ENCODE data around the gene RBPJ.
"Not testable (repeated sequence)": the region's sequence is repeated elsewhere in the genome, so short reads cannot be mapped to it uniquely, and the experiment has no call there.

The RBPJ gene

DNA sequence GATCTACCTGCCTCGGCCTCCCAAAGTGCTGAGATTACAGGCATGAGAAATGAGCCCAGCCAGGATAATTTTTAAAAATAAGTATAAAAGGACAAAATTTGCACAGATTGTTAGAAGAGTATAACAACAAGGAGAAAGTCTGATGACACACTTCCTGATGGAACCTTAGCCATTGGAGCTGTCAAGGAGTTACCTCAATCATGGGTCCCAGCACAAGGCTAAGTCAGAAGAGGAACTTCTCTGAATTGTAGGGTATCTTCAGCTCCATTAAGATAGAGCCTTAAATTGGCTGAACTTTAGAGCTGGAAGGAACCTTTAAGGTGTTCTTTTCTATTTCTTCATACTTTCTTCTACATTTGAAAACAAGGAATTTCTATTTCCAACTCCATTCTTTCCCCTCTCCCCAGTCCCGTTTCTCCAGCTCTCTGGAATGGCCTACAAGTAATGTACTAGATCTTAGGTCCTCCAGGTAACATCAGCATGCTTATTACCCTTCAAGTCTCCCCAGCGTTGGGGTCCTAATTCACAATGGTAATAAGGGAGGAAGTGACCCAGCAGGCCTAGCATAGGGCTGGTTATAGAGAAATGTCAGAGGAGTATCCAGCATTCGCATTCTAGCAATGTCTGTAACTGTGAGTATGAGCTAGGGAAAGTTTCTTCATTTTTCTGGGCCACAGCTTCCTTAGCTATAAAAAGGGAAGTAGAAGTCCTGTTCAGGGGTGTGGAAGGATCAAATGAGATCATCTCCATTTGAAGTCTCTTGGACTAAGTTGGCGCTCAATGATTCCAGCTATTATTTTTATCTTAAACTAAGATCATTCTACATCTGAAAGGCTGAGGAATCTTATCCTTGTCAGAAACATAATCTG lies 18.5 kb upstream of the RBPJ start:
- DNase-seq (ENCODE audit: low read depth): no peak

DNA sequence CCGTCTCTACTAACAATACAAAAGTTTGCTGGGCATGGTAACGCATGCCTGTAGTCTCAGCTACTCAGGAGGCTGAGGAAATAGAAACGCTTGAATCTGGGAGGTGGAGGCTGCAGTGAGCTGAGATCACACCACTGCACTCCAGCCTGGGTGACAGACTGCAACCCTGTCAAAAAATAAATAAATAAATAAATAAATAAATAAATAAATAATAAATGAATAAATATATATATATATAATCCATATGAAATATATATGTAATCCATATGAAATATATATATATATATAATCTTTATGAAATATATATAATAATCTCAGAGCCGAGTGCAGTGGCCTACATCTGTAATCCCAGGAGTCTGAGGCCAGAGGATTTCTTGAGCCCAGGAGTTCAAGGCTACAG lies 17.8 kb upstream of the RBPJ start:
- DNase-seq (ENCODE audit: low read depth): no peak

DNA sequence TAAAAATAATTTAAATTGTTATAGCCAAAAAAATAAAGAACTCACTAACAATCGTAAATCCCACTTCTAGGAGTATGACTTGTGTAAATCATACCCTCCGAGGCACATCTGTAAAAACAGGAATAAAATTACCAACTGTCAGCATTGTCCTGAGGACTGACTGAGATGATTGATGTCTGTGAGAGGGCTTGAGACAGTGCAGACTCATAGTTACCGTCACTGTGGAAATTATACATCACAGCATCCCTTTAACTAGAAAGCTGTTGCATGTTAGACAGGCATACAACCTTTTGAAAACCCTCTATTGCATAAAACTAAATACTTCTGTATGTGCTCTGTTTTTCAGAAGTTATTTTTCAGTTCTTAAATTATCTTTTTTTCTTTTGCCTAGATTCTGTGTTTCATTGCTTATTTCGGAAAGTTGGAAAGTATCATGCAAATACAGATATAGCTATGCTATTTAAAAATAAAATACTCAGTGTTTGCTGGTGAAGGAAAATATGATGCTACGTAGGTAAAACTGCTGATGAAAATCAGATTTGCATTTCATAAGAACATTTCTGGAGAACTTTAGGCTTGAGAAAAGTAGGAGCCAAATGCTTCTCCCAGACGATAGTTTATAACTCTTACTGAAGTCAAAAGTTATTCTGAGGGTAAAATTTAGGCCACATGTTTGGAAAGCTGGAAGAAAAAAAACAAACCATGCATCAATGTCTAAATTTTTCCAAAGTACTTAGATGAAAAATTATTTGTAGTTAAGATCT lies 13.6 kb upstream of the RBPJ start:
- DNase-seq (ENCODE audit: low read depth): no peak

DNA sequence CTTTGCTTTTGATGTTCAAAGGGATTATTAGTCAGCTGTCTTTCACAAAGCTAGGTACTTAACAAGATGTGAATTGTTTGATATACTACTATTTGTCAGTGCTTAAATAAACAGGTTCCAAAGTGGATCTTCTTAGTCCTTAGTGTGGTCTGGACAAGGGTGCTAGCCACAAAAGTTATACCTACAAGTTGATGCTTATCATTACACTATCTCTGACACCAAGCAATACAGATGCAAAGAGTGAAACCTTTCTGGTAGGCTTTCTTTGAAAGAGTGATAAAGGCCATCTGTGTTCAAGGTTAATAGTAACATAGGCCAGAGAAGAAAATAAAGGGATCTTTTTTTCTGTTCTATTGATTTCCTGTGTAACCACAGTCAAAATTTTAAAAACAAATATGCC lies 12.2 kb upstream of the RBPJ start:
- DNase-seq (ENCODE audit: low read depth): no peak

DNA sequence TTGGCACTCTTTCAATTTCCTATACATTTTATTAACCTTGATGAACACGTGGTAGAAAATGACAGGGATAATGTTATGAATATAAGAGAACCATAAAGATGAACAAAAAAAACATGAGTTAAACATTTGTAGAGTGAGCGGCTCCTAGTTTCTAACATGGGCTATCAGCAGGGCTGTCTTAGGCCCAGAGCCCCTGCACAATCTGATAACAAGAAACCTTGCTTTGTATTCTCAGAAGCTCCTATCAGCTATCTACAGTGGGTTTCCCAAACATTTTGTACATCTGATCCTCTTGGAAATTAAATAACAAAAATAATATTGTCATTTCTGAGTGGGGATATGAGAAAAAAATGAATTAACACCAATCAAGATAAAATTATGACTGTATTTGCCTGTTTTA lies 10.6 kb upstream of the RBPJ start:
- no peak for DNase-seq (ENCODE audit: low read depth)

DNA sequence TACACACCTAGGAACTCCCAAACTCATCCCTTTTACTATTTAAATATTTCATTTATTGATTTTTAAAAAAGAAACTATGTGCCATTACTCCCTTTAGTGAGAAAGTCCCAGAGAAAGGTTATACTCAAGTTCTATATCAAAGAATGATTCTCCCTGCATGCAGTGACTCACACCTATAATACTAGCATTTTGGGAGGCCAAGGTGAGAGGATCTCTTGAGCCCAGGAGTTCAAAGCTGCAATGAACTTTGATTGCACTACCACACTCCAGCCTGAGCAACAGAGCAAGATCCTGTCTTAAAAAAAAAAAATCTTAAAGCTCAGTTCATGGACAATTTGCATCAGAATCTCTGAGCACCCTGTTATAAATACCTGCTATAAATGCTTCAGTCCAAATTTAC lies 9.2 kb upstream of the RBPJ start:
- DNase-seq (ENCODE audit: low read depth): no peak

DNA sequence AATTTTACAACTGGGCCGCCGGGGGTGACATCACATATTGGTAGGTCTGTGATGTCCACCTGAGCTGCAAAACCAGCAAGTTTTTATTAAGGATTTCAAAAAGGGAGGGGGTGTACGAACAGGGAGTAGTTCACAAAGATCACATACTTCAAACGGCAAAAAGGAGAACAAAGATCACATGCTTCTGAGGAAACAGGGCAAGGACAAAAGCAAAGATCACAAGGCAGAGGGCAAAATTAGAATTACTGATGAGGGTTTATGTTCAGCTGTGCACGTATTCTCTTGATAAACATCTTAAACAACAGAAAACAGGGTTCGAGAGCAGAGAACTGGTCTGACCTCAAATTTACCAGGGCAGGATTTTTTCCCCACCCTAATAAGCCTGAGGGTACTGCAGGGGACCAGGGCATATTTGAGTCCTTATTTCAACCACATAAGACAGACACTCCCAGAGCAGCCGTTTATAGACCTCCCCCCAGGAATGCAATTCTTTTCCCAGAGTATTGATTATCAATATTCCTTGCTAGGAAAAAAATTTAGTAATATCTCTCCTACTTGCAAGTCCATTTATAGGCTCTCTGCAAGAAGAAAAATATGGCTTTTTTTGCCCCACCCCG lies 5.4 kb upstream of the RBPJ start:
- DNase-seq (ENCODE audit: low read depth): not testable (repeated sequence)

DNA sequence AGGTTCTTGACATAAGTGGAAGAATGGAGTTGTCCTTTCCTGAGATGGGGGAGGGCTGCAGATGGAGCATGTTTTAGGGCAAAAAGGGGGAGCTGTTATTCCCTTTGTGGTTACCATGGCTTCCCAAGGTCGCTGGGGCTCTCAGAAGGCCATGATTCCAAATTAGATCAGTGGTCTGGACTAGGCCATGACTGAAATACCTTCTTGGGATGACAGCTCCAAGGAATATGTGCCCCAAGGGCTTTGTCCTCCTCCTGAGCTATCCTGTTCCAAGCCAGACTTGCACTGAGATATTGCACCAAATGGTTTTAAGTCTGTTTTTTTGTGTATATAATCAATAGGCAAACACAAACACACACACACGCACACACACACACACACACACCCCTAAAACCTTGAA lies 3.0 kb upstream of the RBPJ start:
- no peak for DNase-seq (ENCODE audit: low read depth)

DNA sequence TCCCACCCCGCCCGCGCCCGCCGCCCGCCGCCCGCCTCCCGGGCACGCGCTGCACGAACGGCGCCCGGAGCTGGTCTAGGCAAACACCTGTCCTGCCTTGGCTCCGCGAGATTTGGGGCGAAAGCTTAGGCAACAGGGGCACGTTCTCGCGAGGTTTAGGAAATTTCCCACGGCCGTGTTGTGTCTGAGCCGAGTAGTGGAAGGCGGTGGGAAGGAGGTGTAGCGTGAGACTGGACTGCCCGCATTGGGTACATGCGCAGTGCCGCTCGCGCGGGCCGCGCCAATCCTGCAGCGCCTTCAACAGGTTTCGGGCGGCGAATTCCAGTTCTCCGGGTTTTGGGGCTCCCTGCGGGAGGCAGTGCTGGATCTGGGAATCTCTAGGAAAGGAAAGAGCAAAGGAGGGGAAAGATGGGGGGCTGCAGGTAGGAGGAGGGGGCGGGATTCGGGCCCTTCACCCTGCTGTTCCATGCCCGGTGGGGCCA lies 1.3 kb upstream of the RBPJ start:
- DNase-seq (ENCODE audit: low read depth): peak; percentile 96

DNA sequence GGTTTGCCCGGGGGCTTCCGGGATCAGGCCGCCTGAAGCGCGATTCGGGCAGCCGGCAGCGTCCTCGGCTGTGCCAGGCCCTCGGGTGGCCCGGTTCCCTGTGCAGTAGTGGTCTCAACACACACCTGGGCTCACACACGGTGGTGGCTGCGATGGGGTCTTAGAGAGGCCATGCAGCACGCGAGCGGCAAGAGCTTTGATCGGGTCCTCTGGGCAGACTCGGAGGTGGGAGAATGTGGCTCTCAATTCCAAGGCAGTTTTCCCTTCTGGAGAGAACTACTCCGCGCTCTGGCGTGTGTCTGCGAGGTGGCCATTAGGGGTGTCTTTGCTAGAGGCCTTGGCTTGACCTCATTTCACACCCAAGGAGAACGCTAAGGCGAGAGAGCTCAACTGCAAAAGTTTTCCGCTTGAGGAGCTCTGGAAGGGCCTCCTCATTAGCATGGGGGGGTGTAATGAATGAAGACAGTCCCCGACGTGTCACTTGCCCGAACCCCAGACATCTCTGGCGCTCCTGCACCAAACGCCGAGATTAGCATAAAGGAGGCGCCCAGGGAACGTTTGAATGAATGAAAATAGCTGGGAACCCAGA lies 771 bp upstream of the RBPJ start:
- DNase-seq (ENCODE audit: low read depth): peak; percentile 38

DNA sequence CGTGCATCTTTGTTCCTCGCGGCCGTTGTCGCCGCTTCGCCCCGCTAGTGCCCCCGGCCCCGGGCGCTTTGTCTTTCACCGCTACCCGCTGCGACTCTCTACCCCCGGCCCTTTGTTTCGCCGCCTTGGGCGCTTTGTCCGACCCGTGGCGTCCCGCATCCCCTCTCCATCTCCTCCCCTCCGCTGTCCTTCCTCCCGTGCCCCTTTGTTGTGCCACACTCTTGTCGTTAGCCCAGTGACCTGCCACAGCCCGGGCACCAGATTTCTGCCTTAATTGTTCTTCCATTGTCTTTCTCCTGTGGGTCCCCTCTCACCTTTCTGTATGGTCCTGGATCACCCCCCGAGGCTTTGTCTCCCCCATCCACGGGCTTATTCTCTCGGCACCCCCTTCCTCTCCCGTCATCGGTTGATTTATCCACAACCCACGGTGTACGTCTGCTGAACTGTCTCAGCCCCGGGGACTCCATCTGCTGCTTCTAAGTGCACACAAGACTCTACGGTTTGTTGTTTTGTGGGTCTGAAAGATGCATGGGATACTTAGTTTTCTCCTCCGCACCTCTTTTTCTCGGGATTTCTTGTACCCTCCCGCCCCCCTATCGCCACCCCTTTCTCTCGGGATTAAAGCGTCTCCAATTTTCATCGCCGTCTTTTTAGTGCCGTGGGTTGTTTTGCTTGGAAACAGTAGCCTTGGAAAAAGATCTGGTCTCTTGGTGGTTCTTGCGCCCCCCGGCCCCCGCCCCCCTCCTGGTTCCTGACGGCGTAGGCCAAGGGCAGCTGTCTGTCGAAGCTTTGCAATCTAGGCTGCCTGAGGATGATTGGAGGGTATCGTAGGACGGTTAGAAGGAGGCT lies 783 bp downstream of the RBPJ start:
- DNase-seq (ENCODE audit: low read depth): peak; percentile 13

DNA sequence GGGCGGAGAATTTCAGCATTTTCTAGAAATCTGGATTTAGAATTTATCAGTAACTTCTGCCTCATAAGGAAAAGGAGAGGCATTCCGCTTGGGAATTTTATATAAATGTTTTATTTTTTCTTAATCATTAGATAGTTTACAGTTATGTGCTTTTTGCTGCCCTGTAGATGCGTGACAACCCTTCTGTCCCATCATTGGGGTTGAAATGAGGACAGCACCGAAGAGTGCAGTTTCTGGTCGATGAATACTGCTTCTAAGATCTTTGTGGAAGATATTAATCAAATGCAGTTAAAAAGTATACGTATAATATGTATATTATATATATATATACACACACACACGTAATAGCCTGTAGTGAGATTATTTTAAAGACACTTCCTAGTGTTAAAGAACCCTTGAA lies 1.5 kb downstream of the RBPJ start:
- DNase-seq (ENCODE audit: low read depth): no peak

DNA sequence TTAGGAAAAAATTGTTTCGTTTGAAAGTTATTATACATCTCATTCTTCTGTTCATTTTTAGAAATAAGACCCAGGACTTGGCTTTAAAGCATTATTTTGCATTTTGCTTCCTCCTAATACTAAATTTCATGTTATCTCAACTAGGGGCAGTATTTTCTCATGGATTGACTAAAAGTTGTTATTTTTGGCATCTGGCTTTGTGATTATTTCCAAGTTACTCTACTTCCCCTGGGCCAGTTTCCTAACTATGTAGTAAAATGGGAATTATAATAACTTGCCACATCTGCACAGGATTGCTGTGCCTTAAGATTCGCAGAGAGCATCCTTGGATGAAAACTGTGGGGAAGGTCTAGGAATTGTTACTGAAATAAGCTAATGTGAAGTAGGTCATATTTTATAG lies 3.0 kb downstream of the RBPJ start:
- DNase-seq (ENCODE audit: low read depth): no peak

DNA sequence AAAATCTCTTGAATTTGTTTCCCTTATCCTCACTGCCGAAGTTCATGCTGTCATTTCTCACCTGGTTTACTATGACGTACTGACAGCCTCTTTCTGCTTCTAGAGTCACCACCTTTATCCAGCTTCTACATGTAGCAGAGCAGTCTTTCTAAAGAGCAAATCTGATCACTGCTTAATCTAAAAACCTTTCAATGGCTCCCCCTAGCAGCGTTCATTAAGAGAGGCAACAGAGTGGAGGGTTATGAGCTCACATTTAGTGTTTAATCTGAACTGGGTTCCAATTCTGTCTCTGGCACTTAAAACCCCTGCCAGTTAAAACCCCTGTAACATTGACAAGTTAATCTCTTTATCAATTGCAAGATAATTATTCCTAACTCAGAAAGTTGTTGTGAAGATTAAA lies 4.4 kb downstream of the RBPJ start:
- DNase-seq (ENCODE audit: low read depth): peak; percentile 18

DNA sequence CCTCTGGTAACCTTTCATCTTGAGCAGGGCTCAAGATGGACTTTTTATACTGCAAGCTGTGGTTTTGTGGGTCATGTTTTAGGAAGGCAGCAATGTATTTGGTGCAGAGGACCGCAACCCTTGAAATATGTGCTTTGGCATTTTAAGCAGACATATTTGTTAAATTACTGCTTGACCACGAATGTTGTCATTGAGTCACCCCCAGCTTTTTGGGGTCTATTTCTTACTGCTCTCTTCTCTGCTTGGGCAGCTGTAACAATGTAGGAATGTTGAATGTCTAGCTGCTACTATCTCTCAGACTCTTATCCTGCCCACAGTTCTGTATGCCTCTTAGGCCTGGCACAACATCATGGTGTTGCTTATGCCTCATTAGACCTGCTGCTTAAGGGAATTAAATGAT lies 6.0 kb downstream of the RBPJ start:
- no peak for DNase-seq (ENCODE audit: low read depth)

DNA sequence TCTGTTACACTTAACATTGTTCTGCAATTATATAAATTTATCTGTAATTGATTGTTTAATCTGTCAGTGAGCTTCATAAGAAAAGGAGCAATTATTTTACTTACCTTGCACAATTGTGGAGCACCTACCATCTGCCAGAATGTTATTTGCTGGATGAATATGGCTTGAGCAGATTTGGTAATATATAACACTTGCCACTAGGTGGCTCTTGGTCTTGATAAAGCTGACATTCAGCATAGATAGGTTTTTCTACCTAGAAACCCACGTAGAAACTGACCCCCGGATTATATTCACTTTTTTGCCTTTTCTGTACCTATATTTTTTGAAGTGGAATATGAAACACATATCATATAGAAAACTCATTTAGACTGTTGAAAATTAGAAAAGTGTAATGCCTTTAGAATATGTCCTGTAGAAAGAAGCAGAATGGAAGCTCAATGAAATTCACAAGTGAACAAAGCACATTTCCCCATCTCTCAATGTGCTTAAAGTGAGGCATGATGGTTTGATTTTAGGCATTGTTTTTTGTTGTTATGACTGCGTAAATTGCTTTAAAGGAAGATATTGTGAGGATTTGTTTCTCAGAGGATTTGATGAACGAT lies 9.5 kb downstream of the RBPJ start:
- DNase-seq (ENCODE audit: low read depth): no peak

DNA sequence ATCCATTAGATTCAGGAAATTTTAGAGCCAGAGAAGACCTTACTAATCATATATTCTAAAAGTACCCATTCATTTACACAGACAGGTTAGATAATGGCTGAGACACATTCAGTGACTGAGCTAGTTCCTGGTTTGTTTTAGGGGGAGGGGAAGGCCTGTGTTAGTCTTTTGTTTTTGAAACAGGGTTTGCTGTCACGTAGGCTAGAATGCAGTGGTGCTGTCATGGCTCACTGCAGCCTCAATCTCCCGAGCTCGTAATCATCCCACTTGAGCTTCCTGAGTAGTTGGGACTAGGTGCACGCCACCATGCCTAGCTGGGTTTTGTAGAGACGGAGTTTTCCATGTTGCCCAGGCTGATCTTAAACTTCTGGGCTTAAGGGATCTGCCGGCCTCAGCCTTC lies 10.1 kb downstream of the RBPJ start:
- DNase-seq (ENCODE audit: low read depth): no peak

DNA sequence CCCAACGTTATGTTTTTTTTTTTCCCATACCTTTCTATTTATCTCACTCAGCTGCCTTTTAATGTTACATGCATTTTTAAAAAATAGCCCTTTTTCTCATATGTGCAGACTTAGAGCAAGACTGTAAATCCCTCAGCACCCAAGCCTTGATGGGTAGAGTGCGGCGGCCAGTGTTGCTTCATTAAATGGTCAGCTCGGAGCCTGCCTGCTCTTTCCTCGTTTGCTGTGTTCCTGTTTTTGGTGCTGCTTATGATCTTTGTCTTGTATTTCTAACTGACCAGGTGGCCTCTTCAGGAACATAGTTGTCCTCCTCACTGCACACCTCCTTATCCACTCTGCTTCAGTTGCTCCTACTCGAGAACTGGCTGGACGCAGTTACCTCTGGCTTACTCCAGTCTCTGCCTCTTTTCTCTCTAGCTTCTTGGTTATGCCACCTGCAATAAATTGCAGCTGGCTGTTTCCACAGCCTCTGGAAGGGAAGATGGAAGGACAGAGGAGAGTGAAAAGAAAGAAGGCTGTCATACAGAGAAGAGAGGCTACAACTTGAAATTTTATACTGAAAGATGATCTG lies 10.7 kb downstream of the RBPJ start:
- DNase-seq (ENCODE audit: low read depth): no peak

DNA sequence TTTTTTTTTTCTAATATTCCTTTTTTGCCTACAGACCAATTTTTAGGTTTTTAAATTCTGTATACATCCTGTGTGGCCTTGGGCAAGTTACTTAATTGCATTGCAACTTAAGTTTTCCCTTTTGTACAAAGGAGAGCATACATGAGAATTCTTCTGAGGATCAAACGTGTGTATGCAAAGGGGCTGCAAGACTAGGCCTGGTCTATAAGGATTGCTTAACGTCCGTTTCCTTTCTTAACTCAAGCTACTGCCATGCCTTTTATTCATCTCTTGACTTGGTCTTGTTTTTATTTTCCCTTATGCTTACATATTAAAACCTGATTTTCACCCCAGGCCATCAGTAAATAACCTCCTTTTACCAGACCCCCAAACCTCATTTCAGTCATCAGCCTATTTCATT lies 13.6 kb downstream of the RBPJ start:
- DNase-seq (ENCODE audit: low read depth): no peak

DNA sequence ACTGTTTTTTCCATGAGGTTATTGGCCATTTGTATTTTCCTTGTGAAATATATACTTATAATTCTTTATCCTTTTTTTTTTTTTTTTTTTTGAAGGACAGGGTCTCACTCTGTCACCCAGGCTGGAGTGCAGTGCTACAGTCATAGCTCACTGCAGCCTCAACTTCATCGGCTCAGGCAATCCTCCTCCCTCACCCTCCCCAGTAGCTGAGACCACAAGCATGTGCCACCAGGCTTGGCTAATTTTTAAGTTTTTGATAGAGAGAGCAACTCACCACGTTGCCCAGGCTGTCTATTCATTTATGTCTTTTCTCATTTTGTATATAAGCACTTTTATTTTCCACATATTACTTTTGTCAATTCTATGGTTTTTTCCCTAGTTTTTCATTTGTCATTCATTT lies 16.8 kb downstream of the RBPJ start:
- no peak for DNase-seq (ENCODE audit: low read depth)
